GM12874 (cell line): ENCODE data around the gene OTULIN.

Experiments used
- CTCF ChIP-seq: IDR thresholded peaks from 2 replicates; pipeline ENCODE4 v1.5.1; 2011; ENCODE audit warnings: low read depth, mild to moderate bottlenecking, control low read depth, low read length, moderate library complexity; ENCODE audit not compliant: insufficient read depth

Gene OTULIN

GRCh38 chr5:14664270-14665100 is at the start of gene OTULIN:
Gene OTULIN, plus strand, starts transcription at chr5:14664718. Its CDS starts 108 bp downstream, at chr5:14664826.
- TF ChIP-seq CTCF = no peak

GRCh38 chr5:14615365-14615764 is 49.2 kb upstream of the OTULIN start:
- TF ChIP-seq CTCF = no peak

GRCh38 chr5:14617441-14617840 is 47.1 kb upstream of the OTULIN start:
- no peak for TF ChIP-seq CTCF

GRCh38 chr5:14627270-14627669 is 37.2 kb upstream of the OTULIN start:
- TF ChIP-seq CTCF = no peak

GRCh38 chr5:14628346-14628745 is 36.2 kb upstream of the OTULIN start:
- TF ChIP-seq CTCF = no peak

- no peak for TF ChIP-seq CTCF
These were observed 33.8 kb upstream of the OTULIN start for GRCh38 chr5:14630671-14631070.

GRCh38 chr5:14635656-14636055 is 28.9 kb upstream of the OTULIN start:
- no peak for TF ChIP-seq CTCF
